Upper lobe of left lung (tissue), 6 donors: Measurements from ENCODE around the gene MAST4. TPM values are rescaled to one million over a fixed set of nuclear protein-coding genes. Genes with fewer than 3 reads are reported as not detected.

Source experiments
- ATAC-seq, 2 donors: fragments of 200-7000 bp; cut with Tn5 transposase; one replicate each; pipeline ENCODE4 v1.9.1; 2022; ENCODE audit warnings: mild to moderate bottlenecking in 2 of 2, moderate library complexity in 2 of 2; ENCODE audit not compliant: low FRiP score in 2 of 2
- DNase-seq, 2 donors: peaks; one replicate each; pipeline ENCODE4 v3.0.0-alpha.2; 2019 to 2020
- H3K27ac ChIP-seq, 4 donors: fragments of 200-600 bp; sonication (generic); one replicate each; pipeline ENCODE4 v1.5.1; 2016 to 2019
- H3K27me3 ChIP-seq, 4 donors: fragments of 200-600 bp; sonication (generic); one replicate each; pipeline ENCODE4 v1.5.1; 2017 to 2019
- H3K36me3 ChIP-seq, 4 donors: fragments of 200-600 bp; sonication (generic); one replicate each; pipeline ENCODE4 v1.5.1; 2016 to 2019
- H3K4me1 ChIP-seq, 4 donors: fragments of 200-600 bp; sonication (generic); one replicate each; pipeline ENCODE4 v1.5.1; 2018 to 2019
- H3K4me3 ChIP-seq, 4 donors: fragments of 200-600 bp; sonication (generic); one replicate each; pipeline ENCODE4 v1.5.1; 2017 to 2019; ENCODE audit warnings: mild to moderate bottlenecking in 2 of 4, moderate library complexity in 1 of 4
- H3K9me3 ChIP-seq, 4 donors: fragments of 200-600 bp; sonication (generic); one replicate each; pipeline ENCODE4 v1.5.1; 2018 to 2019
- EP300 ChIP-seq, 4 donors: sonication (generic); formaldehyde crosslinking; IDR thresholded peaks; one replicate each; pipeline ENCODE4 v1.5.1; 2017; ENCODE audit warnings: antibody characterized with exemption in 4 of 4, control low read depth in 2 of 4
- POLR2A ChIP-seq, 4 donors: fragments of 450-650 bp; IDR thresholded peaks; one replicate each; pipeline ENCODE4 v1.5.1; 2016 to 2017; ENCODE audit warnings: antibody characterized with exemption in 4 of 4, mild to moderate bottlenecking in 2 of 4
- POLR2AphosphoS5 ChIP-seq, 2 donors: sonication (generic); formaldehyde crosslinking; IDR thresholded peaks; one replicate each; pipeline ENCODE4 v1.5.1; 2017; ENCODE audit warnings: antibody characterized with exemption in 2 of 2
- WGBS, 2 donors: methylation state at CpG; one replicate each; pipeline ENCODE4 v1.1.5; 2017 to 2018; 5-methylcytosine and 5-hydroxymethylcytosine counted together
- total RNA-seq, 6 donors: library from RNA; depleted of rRNA in 4 of 6; stranded (reverse); fragments of >200 nt in 4 of 6; gene quantifications; one replicate each; pipeline versions ENCODE4 v1.1.0 to v1.2.1, GENCODE V29; 2016 to 2021
- TF ChIP-seq, protein P1 (sequence below), 6 experiments: fragments of 450-650 bp in 4 of 6; fragments of 200-600 bp in 2 of 6; sonication (generic) in 2 of 6; IDR thresholded peaks; one replicate each; pipeline ENCODE4 v1.5.1; 2016 to 2019; ENCODE audit warnings: antibody characterized with exemption in 6 of 6
- donor health status: DM: no; HTN: no; CAD: no; lungs with moderate emphysema.
- donor health status: DM: no; HTN: yes; CAD: no; lungs with severe emphysema.

Gene MAST4
- total RNA-seq, 6 donors from 2014 or later: 44.8 to 229 (median 66.4) TPM

DNA sequence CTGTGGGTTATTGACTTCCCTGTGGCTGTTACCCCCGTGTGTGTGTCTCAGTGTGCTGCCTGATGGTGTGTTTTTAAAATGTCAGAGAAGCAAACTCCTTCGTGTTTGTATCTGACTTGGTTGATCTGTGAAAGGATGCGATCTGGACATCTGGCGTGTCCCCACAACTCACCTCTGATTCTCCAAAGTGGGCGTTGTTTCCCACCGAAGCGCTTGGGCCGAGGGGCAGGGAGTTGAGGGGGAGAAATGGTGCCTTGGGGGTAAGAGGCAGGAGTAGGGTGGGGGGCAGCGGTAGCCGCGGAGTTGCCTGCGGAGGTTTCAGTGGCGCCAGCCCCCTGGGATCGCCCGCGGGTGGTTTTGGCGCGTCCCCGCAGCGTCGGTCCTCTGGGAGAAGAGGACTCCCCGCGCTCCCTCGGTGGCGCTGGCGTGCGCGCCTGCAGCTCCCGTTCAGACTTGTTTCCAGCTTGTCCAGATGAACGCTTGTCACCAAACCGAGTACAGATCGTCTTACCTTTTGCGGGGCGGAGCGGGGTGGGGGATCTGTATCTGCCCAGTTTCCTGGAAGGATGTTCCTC lies 1.1 kb downstream of the MAST4 start:
- no peak for TF ChIP-seq EP300 (IDR thresholded peaks at IDR 0.05)
- TF ChIP-seq, protein P1, sequence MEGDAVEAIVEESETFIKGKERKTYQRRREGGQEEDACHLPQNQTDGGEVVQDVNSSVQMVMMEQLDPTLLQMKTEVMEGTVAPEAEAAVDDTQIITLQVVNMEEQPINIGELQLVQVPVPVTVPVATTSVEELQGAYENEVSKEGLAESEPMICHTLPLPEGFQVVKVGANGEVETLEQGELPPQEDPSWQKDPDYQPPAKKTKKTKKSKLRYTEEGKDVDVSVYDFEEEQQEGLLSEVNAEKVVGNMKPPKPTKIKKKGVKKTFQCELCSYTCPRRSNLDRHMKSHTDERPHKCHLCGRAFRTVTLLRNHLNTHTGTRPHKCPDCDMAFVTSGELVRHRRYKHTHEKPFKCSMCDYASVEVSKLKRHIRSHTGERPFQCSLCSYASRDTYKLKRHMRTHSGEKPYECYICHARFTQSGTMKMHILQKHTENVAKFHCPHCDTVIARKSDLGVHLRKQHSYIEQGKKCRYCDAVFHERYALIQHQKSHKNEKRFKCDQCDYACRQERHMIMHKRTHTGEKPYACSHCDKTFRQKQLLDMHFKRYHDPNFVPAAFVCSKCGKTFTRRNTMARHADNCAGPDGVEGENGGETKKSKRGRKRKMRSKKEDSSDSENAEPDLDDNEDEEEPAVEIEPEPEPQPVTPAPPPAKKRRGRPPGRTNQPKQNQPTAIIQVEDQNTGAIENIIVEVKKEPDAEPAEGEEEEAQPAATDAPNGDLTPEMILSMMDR (IDR thresholded peaks at IDR 0.05): no peak
- no peak for TF ChIP-seq POLR2A (IDR thresholded peaks at IDR 0.05)
- TF ChIP-seq POLR2AphosphoS5 (IDR thresholded peaks at IDR 0.05): no peak
- DNase-seq: peak; percentile 65 to 90
- peak overlapping the region in 2 of 4 donors; percentile 75 to 83 for H3K27ac ChIP-seq

DNA sequence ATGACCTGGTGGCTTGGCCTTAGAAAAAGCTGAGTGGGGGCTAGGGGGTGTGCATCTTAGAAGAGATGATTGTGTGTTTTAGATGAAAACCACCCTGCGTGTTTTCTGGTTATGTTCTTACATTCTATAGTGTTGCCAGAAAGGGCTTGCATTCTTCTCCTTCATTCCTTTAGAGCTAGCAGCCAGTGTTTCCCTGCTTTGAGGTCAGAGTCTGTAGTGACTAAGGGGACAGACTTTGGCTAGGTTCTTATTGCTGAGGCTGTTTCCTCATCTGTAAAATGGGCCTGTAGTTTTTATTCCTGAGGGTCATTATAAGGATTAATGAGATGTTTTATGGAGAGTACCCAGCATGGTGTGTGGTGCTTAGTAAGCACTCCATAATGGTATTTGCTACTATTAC lies 6.4 kb downstream of the MAST4 start:
- TF ChIP-seq POLR2A (IDR thresholded peaks at IDR 0.05) (no peak), POLR2AphosphoS5 (IDR thresholded peaks at IDR 0.05) (no peak)
- TF ChIP-seq, protein P1 (IDR thresholded peaks at IDR 0.05): no peak
- no peaks in the 10 kb centered on the region for H3K36me3 ChIP-seq
- DNase-seq (no peak), ATAC-seq (no peak)
- H3K9me3 ChIP-seq: no peaks in the 10 kb centered on the region
- no peak overlapping the region for H3K4me3 ChIP-seq
- H3K4me1 ChIP-seq: peaks cover under 1 to 17% (median 2%) of the 10 kb centered on the region in 4 donors
- WGBS, 2 donors: 83 to 93% methylated on average over 1 of the region's 1 CpG
- H3K27me3 ChIP-seq: peaks cover 0 to under 1% (median 0%) of the 10 kb centered on the region in 4 donors
- no peak overlapping the region for H3K27ac ChIP-seq

More for the DNA sequence above, 1.1 kb downstream of the MAST4 start:
- no peaks in the 10 kb centered on the region for H3K36me3 ChIP-seq
- peak overlapping the region; percentile 8 to 92 (median 84) for H3K4me3 ChIP-seq
- peaks cover 14 to 42% (median 16%) of the 10 kb centered on the region in 4 donors for H3K4me1 ChIP-seq
- ATAC-seq: peak; percentile 3 to 54
- H3K9me3 ChIP-seq: no peaks in the 10 kb centered on the region
- H3K27me3 ChIP-seq: peaks cover 0 to 10% (median 2%) of the 10 kb centered on the region in 4 donors
- 0 to 1% methylated on average over 16 to 34 of the region's 35 CpGs for WGBS, 2 donors

- ATAC-seq (no peak), DNase-seq (no peak)
- Histone ChIP-seq H3K9me3 (no peaks in the 10 kb centered on the region), H3K27me3 (no peaks in the 10 kb centered on the region), H3K27ac (no peak overlapping the region), H3K4me1 (peaks cover 0 to 11% (median 0%) of the 10 kb centered on the region in 4 donors), H3K4me3 (no peak overlapping the region), H3K36me3 (no peaks in the 10 kb centered on the region)
- TF ChIP-seq, protein P1 (IDR thresholded peaks at IDR 0.05): no peak
- no peak for TF ChIP-seq POLR2A (IDR thresholded peaks at IDR 0.05)
- TF ChIP-seq EP300 (IDR thresholded peaks at IDR 0.05): no peak
- TF ChIP-seq POLR2AphosphoS5 (IDR thresholded peaks at IDR 0.05): no peak
- WGBS, 2 donors: 83 to 92% methylated on average over 1 of the region's 1 CpG
These were observed 7.0 kb downstream of the MAST4 start for GRCh38 chr5:66603164-66603563.

DNA sequence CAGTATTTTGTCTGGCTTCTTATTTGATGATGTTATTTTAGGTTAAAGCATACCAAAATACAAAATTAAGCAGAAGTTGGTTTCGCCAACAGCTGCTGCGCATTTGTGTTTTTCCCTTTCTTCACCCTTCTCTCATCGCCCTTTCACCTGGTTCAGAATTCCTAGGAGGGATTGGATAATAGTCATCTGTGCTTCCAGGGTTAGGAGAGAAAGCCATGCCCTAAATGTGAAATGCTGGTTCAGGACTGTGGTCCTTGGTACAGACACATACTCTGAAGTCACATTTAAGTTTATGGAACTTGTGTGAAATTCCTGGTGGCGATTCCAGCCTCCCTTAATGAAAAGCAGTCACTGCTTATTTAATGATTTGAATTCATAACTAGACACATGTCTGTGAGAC lies 7.7 kb downstream of the MAST4 start:
- DNase-seq (no peak), ATAC-seq (no peak)
- H3K9me3 ChIP-seq: no peaks in the 10 kb centered on the region
- H3K4me1 ChIP-seq: peaks cover 0 to 7% (median 0%) of the 10 kb centered on the region in 4 donors
- WGBS, 2 donors: 90 to 95% methylated on average over 4 of the region's 4 CpGs
- no peak for TF ChIP-seq EP300 (IDR thresholded peaks at IDR 0.05)
- no peak for TF ChIP-seq POLR2AphosphoS5 (IDR thresholded peaks at IDR 0.05)
- TF ChIP-seq, protein P1 (IDR thresholded peaks at IDR 0.05): no peak
- TF ChIP-seq POLR2A (IDR thresholded peaks at IDR 0.05): no peak
- H3K36me3 ChIP-seq: no peaks in the 10 kb centered on the region
- no peak overlapping the region for H3K27ac ChIP-seq
- no peak overlapping the region for H3K4me3 ChIP-seq
- no peaks in the 10 kb centered on the region for H3K27me3 ChIP-seq

DNA sequence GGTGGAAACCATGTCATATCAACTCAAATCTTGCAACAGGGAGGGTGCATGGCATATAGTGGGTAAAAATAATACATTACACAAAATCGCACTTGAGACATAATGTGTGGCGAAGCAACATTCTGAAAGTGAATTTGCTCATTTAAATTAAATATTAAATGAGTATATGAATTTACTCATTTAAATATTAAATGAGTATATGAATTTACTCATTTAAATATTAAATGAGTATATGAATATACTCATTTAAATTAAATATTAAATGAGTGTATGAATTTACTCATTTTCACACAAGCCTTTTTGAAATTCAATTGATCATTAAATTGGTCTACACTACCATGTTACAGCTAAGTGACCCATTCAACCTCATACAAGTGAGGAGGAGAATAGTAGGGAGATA lies 10.5 kb downstream of the MAST4 start:
- TF ChIP-seq POLR2A (IDR thresholded peaks at IDR 0.05) (no peak), POLR2AphosphoS5 (IDR thresholded peaks at IDR 0.05) (no peak), EP300 (IDR thresholded peaks at IDR 0.05) (no peak)
- TF ChIP-seq, protein P1 (IDR thresholded peaks at IDR 0.05): no peak
- DNase-seq (no peak), ATAC-seq (no peak)
- no peaks in the 10 kb centered on the region for H3K36me3 ChIP-seq
- H3K4me3 ChIP-seq: no peak overlapping the region
- no peaks in the 10 kb centered on the region for H3K9me3 ChIP-seq
- 94% methylated on average over 2 of the region's 2 CpGs for WGBS, 2 donors
- no peaks in the 10 kb centered on the region for H3K27me3 ChIP-seq
- H3K27ac ChIP-seq: no peak overlapping the region
- H3K4me1 ChIP-seq: no peaks in the 10 kb centered on the region
